ENCODE measurements around the gene ACP7. TPM values are rescaled to one million over a fixed set of nuclear protein-coding genes. Genes with fewer than 3 reads are reported as not detected.

ACP7 gene
- total RNA-seq = under 0.01 TPM in 1 of 2 replicates, not detected in the other

GRCh38 chr19:39083983-39084731 is at the start of gene ACP7:
ACP7 (plus strand) TSS chr19:39084368; CDS start chr19:39085270, 902 bp downstream.

GRCh38 chr19:39125554-39126311 is 41.6 kb downstream of the ACP7 start, which contains the start of gene PAK4:
PAK4 (plus strand) TSS chr19:39125786; CDS start chr19:39169554, 43,768 bp downstream.

Other genes starting within 250 kb of the ACP7 start
- 307 and 342 TPM in 2 replicates for gene HNRNPL, start 234.4 kb upstream of the ACP7 start, total RNA-seq
- gene RINL, start 206.1 kb upstream of the ACP7 start, total RNA-seq = 7.5 and 8.1 TPM in 2 replicates
- 58.1 and 64.9 TPM in 2 replicates for gene SIRT2, start 184.8 kb upstream of the ACP7 start, total RNA-seq
- 10.0 and 14.9 TPM in 2 replicates for gene NFKBIB, start 184.4 kb upstream of the ACP7 start, total RNA-seq
- not detected in 2 replicates for gene CCER2, start 172.2 kb upstream of the ACP7 start, total RNA-seq
- 14.6 and 15.9 TPM in 2 replicates for gene SARS2, start 153.6 kb upstream of the ACP7 start, total RNA-seq
- 43.2 and 61.1 TPM in 2 replicates for gene MRPS12, start 153.4 kb upstream of the ACP7 start, total RNA-seq
- gene FBXO17, start 108.6 kb upstream of the ACP7 start, total RNA-seq = 19.3 and 21.8 TPM in 2 replicates
- 1.2 and 1.6 TPM in 2 replicates for gene FBXO27, start 51.8 kb upstream of the ACP7 start, total RNA-seq
- 6.8 TPM in 2 replicates for gene PAK4, start 41.4 kb downstream of the ACP7 start, total RNA-seq
- gene NCCRP1, start 112.6 kb downstream of the ACP7 start, total RNA-seq = not detected in 2 replicates
- gene SYCN, start 119.9 kb downstream of the ACP7 start, total RNA-seq = not detected in 2 replicates
- gene IFNL3, start 160.6 kb downstream of the ACP7 start, total RNA-seq = not detected in 2 replicates
- gene IFNL4, start 164.5 kb downstream of the ACP7 start, total RNA-seq = 0.30 TPM in 1 of 2 replicates, not detected in the other
- gene IFNL2, start 184.0 kb downstream of the ACP7 start, total RNA-seq = not detected in 2 replicates
- gene IFNL1, start 212.0 kb downstream of the ACP7 start, total RNA-seq = not detected in 2 replicates
- under 0.01 and 0.15 TPM in 2 replicates for gene LRFN1, start 236.5 kb downstream of the ACP7 start, total RNA-seq